ENCODE results near the gene CCDC88C.

The CCDC88C gene

GRCh38 chr14:91274796-91275195 is 142.8 kb downstream of the CCDC88C start:
- no peak overlapping the region for H3K4me3 ChIP-seq (ENCODE audit: control insufficient read depth, low read depth, low read length)
- TF ChIP-seq, protein P1, sequence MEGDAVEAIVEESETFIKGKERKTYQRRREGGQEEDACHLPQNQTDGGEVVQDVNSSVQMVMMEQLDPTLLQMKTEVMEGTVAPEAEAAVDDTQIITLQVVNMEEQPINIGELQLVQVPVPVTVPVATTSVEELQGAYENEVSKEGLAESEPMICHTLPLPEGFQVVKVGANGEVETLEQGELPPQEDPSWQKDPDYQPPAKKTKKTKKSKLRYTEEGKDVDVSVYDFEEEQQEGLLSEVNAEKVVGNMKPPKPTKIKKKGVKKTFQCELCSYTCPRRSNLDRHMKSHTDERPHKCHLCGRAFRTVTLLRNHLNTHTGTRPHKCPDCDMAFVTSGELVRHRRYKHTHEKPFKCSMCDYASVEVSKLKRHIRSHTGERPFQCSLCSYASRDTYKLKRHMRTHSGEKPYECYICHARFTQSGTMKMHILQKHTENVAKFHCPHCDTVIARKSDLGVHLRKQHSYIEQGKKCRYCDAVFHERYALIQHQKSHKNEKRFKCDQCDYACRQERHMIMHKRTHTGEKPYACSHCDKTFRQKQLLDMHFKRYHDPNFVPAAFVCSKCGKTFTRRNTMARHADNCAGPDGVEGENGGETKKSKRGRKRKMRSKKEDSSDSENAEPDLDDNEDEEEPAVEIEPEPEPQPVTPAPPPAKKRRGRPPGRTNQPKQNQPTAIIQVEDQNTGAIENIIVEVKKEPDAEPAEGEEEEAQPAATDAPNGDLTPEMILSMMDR (conservative IDR thresholded peaks at IDR 0.05; ENCODE audit: control insufficient read depth, insufficient read depth, low read depth, low read length) = no peak
- no peak for DNase-seq (ENCODE audit: low read depth)

- TF ChIP-seq, protein P1 (conservative IDR thresholded peaks at IDR 0.05; ENCODE audit: control insufficient read depth, insufficient read depth, low read depth, low read length) = no peak
- H3K4me3 ChIP-seq (ENCODE audit: control insufficient read depth, low read depth, low read length) = no peak overlapping the region
- no peak for DNase-seq (ENCODE audit: low read depth)
Measured at GRCh38 chr14:91273885-91274273, 143.7 kb downstream of the CCDC88C start.

DNA sequence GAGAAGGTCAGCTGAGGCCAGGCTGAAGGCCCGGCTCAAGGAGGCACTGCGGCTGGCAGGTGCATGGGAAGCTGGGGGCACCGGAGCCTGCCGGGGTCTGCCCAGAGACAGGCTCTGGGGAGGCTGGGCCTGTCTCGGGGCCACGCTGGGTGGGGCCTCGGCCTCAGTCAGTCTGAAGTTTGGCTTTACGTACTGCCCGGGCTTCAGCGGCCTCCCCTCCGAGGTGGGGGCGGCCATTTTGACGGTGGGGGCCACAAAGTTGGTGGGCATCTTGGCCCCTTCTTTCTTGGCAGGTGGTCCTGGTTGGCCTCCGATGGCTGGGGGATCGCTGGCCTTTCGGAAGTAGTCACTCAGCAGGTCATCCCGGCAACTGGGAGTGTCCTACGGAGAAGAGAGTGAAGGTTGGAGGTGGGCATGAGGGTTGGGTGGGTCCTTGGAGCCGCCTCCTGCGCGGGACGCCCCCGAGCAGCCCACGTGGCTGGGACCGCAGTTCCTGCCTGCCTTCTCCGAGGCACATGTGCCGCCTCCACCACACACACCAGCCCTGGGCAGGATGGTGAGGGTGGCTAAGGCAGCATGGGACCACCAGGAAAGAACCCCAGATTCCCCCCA is 144.2 kb downstream of the CCDC88C start:
- no peak overlapping the region for H3K4me3 ChIP-seq (ENCODE audit: control insufficient read depth, low read depth, low read length)
- no peak for DNase-seq (ENCODE audit: low read depth)
- TF ChIP-seq, protein P1 (conservative IDR thresholded peaks at IDR 0.05; ENCODE audit: control insufficient read depth, insufficient read depth, low read depth, low read length) = no peak

GRCh38 chr14:91272341-91273272 is 145.0 kb downstream of the CCDC88C start:
- TF ChIP-seq, protein P1 (conservative IDR thresholded peaks at IDR 0.05; ENCODE audit: control insufficient read depth, insufficient read depth, low read depth, low read length) = no peak
- no peak for DNase-seq (ENCODE audit: low read depth)
- H3K4me3 ChIP-seq (ENCODE audit: control insufficient read depth, low read depth, low read length) = no peak overlapping the region

GRCh38 chr14:91271639-91272038 is 146.0 kb downstream of the CCDC88C start:
- no peak overlapping the region for H3K4me3 ChIP-seq (ENCODE audit: control insufficient read depth, low read depth, low read length)
- TF ChIP-seq, protein P1 (conservative IDR thresholded peaks at IDR 0.05; ENCODE audit: control insufficient read depth, insufficient read depth, low read depth, low read length) = no peak
- DNase-seq (ENCODE audit: low read depth) = no peak

- no peak overlapping the region for H3K4me3 ChIP-seq (ENCODE audit: control insufficient read depth, low read depth, low read length)
- TF ChIP-seq, protein P1 (conservative IDR thresholded peaks at IDR 0.05; ENCODE audit: control insufficient read depth, insufficient read depth, low read depth, low read length) = no peak
- DNase-seq (ENCODE audit: low read depth) = no peak
Measured at GRCh38 chr14:91270619-91271018, 147.0 kb downstream of the CCDC88C start.
